Activated CD8-positive, alpha-beta memory T cell treated with anti-CD3 and anti-CD28 coated beads, Interleukin-2, amount 10 ng/mL, durations not matched to agents 7 days and 5 days (primary cell): ENCODE data around the gene FBXW7. TPM values are rescaled to one million over a fixed set of nuclear protein-coding genes. Genes with fewer than 3 reads are reported as not detected.

Experiments used
- ATAC-seq: fragments of 150-1000 bp; cut with Tn5 transposase; one replicate; pipeline ENCODE4 v1.10.0; 2021; ENCODE audit warnings: moderate library complexity
- CTCF ChIA-PET: fragments of 350-600 bp; sonication (Branson Sonifier 250); formaldehyde crosslinking; loops from one replicate; lab custom pipeline; 2021; ENCODE audit warnings: antibody characterized with exemption; lab: Charles Lee
- DNase-seq: peaks from one replicate; pipeline ENCODE4 v3.0.0-alpha.2; 2020
- H3K27ac Mint-ChIP-seq: one replicate; pipeline ENCODE4 v1.8.0; 2021; ENCODE audit warnings: mild to moderate bottlenecking, mixed read lengths
- H3K27me3 Mint-ChIP-seq: one replicate; pipeline ENCODE4 v1.8.0; 2021; ENCODE audit warnings: mixed read lengths
- H3K36me3 Mint-ChIP-seq: one replicate; pipeline ENCODE4 v1.8.0; 2021; ENCODE audit warnings: mild to moderate bottlenecking, mixed read lengths
- H3K4me1 Mint-ChIP-seq: one replicate; pipeline ENCODE4 v1.8.0; 2021; ENCODE audit warnings: mixed read lengths
- H3K4me3 Mint-ChIP-seq: one replicate; pipeline ENCODE4 v1.8.0; 2021; ENCODE audit warnings: mild to moderate bottlenecking, moderate library complexity, mixed read lengths
- H3K9me3 Mint-ChIP-seq: one replicate; pipeline ENCODE4 v1.8.0; 2022; ENCODE audit warnings: low read depth, mixed read lengths
- total RNA-seq, 2 experiments: library from RNA; stranded (reverse); gene quantifications; one replicate each; pipeline ENCODE4 v1.2.3, GENCODE V29; 2021

FBXW7 gene
- total RNA-seq, 2 experiments from 2014 or later: 49.3 to 62.9 TPM

DNA sequence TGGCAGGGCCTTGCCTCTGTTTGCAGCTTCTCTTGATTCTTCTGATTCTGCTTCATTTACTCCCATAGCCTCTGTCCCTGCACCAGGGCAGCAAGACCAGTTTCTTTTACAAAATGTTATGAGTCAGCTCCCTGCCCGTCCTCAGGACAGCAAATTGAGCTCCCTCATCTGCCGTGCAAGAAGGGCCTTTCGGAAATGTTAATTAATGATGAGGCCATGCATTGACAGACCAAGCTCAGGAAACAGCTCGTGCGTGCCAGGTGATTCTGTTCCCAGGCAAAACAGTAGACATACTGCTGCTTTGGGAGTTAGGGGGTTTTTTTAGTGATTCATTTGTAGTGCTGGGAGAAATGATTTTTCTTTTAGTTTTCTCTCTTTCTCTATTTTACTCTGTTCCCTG is 231.7 kb downstream of the FBXW7 start:
- peaks cover 3% of the 10 kb centered on the region for H3K27me3 Mint-ChIP-seq
- no peak for ATAC-seq
- no peaks in the 10 kb centered on the region for H3K36me3 Mint-ChIP-seq
- H3K9me3 Mint-ChIP-seq: no peaks in the 10 kb centered on the region
- H3K4me3 Mint-ChIP-seq: no peak overlapping the region
- H3K27ac Mint-ChIP-seq: no peak overlapping the region
- CTCF ChIA-PET: no interaction called here
- DNase-seq: no peak
- H3K4me1 Mint-ChIP-seq: no peaks in the 10 kb centered on the region

DNA sequence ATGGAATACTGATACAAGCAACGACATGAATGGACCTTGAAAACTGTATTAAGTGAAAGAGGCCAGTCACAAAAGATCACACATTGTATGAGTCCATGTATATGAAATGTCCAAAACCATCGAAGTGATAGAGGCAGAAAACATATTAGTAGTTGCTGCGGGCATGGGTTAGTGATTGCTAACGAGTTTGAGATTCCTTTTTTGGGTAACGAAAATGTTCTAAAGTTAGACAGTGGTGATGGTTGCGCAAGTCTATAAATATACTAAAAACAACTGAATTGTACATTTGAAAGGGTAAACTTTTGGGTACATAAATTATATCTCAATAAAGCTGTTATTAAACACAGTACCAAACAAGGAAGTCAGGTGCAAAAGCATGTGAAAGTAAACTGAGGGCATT is 234.5 kb downstream of the FBXW7 start:
- CTCF ChIA-PET: no interaction called here
- H3K27me3 Mint-ChIP-seq: no peaks in the 10 kb centered on the region
- no peak for ATAC-seq
- no peaks in the 10 kb centered on the region for H3K4me1 Mint-ChIP-seq
- no peak overlapping the region for H3K4me3 Mint-ChIP-seq
- no peaks in the 10 kb centered on the region for H3K9me3 Mint-ChIP-seq
- no peak overlapping the region for H3K27ac Mint-ChIP-seq
- DNase-seq: no peak
- no peaks in the 10 kb centered on the region for H3K36me3 Mint-ChIP-seq

DNA sequence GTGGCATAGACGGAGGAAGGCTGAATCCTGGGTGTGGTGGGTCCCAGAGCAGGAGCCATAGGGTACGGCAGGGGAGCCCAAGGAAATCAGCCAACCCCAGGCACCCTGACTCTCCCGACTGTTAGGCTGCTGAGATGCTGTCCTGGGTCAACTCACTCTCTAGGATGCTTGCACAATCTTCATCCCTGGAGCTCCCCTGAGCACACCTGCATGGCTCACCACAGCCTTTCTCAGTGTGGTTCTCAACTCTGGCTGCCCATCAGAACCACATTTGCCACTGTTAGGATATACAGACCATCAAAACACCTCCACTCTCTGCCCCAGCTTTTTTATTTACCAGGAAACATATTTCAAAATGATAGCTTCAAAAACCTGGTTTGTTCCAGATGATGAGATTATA is 236.3 kb downstream of the FBXW7 start:
- no peaks in the 10 kb centered on the region for H3K9me3 Mint-ChIP-seq
- DNase-seq (no peak), ATAC-seq (no peak)
- H3K27me3 Mint-ChIP-seq: peaks cover 2% of the 10 kb centered on the region
- CTCF ChIA-PET: no interaction called here
- no peak overlapping the region for H3K27ac Mint-ChIP-seq
- no peak overlapping the region for H3K4me3 Mint-ChIP-seq
- no peaks in the 10 kb centered on the region for H3K4me1 Mint-ChIP-seq
- H3K36me3 Mint-ChIP-seq: no peaks in the 10 kb centered on the region

DNA sequence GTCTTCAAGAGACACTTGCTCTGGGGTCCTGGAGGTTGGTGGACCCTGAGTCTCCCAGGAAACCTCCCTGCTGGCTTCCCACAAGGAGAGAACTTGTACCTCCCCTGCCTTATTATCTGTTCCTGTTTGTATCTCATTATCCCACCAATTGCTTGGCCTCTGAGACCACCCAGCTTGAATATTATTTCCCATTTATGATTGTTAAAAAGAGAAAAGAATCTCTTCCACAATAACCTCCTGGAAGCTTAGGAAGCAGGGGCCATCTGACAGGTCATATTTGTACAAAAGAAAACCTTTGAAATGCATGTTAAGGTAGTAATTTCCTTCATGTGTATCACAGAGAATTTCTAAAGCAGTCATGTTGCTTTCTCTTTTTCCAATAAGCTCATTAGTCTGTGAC is 239.5 kb downstream of the FBXW7 start:
- CTCF ChIA-PET: no interaction called here
- DNase-seq (no peak), ATAC-seq (no peak)
- no peak overlapping the region for H3K27ac Mint-ChIP-seq
- no peaks in the 10 kb centered on the region for H3K9me3 Mint-ChIP-seq
- H3K36me3 Mint-ChIP-seq: no peaks in the 10 kb centered on the region
- H3K4me3 Mint-ChIP-seq: no peak overlapping the region
- peaks cover 2% of the 10 kb centered on the region for H3K27me3 Mint-ChIP-seq
- no peaks in the 10 kb centered on the region for H3K4me1 Mint-ChIP-seq

DNA sequence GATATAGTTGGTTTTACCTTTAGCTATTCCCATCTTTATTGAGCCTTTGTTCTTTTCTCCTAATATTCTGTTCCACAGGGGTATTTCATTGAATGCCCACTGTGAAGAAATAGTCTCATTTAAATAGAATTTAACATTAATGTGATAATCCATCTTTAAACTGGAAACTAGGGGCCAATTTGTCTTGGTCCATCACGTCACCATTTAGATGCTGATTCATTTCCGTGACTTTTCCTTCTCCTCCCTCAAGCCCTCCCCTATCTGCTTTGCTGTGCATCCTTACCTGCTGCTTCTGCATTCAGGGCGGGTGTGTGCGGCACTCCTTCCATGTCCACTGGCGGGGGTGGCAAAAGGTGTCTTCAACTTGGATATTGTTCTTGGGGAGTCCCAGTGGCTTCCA is 241.1 kb downstream of the FBXW7 start:
- Mint-ChIP-seq H3K9me3 (no peaks in the 10 kb centered on the region), H3K27me3 (peaks cover 2% of the 10 kb centered on the region), H3K4me3 (no peak overlapping the region), H3K36me3 (no peaks in the 10 kb centered on the region), H3K27ac (no peak overlapping the region), H3K4me1 (no peaks in the 10 kb centered on the region)
- DNase-seq (no peak), ATAC-seq (no peak)
- CTCF ChIA-PET: no interaction called here

DNA sequence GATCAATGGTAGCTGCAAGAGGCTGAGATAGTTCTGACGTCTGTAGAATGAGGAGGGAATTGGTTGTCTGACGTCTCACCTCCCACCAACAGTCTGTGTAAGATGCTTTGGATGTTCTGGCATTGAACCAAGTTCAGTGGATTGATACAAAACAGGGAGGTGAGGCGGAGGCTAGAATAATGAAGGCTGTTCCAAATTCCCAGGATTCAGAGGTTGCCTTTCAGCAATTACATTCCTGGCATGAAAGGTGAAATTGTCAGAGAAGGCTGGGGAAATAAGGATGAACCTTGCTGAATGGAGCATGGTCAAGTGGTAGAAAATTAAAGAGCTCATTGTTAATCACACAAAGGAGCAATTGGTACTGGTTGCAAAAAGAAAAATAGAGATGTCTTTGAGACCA is 241.6 kb downstream of the FBXW7 start:
- Mint-ChIP-seq H3K27me3 (peaks cover 2% of the 10 kb centered on the region), H3K4me1 (no peaks in the 10 kb centered on the region), H3K36me3 (no peaks in the 10 kb centered on the region), H3K27ac (no peak overlapping the region), H3K9me3 (no peaks in the 10 kb centered on the region), H3K4me3 (no peak overlapping the region)
- ATAC-seq (no peak), DNase-seq (no peak)
- CTCF ChIA-PET: no interaction called here

DNA sequence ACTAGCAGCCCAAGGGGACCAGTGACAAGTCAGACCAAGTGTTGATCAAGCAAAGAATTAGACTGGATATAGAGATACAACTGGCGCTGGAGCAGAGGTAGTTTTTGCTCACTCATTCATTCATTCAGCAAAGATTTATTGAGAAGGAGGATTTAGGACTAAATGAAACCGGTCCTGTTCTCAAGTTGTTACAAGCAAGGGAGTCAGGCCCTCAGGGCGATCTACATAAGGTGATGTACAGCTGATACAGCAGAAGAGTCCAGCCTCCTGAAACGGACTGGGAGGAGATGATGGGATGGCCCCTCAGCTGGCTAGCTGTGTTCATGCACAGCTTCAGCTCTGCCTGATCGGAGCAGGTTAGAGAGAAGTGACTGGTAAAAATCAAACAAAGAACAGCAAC is 242.4 kb downstream of the FBXW7 start:
- H3K27me3 Mint-ChIP-seq: peaks cover 2% of the 10 kb centered on the region

DNA sequence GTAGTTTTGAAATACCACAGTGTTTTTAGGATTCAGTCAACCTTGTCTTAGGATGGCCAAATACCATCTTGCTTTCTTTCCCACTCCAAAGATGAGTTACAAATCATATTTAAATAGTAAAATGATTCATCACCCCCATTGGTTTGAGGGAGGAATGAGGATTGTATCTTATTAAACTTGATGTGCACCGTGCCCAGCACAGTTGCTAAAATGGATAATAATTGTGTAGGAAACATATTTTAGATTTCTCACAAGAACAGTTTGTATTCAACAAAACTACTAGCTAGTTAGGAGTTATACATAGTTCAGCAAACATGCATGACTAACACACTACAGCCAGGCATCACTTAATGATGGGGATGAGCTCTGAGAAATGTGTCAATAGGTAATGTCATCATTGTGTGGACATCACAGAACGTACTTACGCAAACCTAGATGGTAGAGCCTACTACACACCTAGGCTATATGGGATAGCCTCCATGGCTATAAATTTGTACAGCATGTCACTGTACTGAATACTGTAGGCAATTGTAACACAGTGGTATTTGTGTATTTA is 245.4 kb downstream of the FBXW7 start:
- ATAC-seq: no peak
- CTCF ChIA-PET: no interaction called here
- H3K27ac Mint-ChIP-seq: no peak overlapping the region
- no peak overlapping the region for H3K4me3 Mint-ChIP-seq
- H3K4me1 Mint-ChIP-seq: no peaks in the 10 kb centered on the region
- H3K27me3 Mint-ChIP-seq: peaks cover 2% of the 10 kb centered on the region
- H3K9me3 Mint-ChIP-seq: no peaks in the 10 kb centered on the region
- no peaks in the 10 kb centered on the region for H3K36me3 Mint-ChIP-seq
- no peak for DNase-seq

More for the DNA sequence above, 242.4 kb downstream of the FBXW7 start:
- Mint-ChIP-seq H3K4me3 (no peak overlapping the region), H3K36me3 (no peaks in the 10 kb centered on the region), H3K9me3 (no peaks in the 10 kb centered on the region), H3K4me1 (no peaks in the 10 kb centered on the region), H3K27ac (no peak overlapping the region)
- ATAC-seq: no peak
- CTCF ChIA-PET: no interaction called here
- DNase-seq: no peak

DNA sequence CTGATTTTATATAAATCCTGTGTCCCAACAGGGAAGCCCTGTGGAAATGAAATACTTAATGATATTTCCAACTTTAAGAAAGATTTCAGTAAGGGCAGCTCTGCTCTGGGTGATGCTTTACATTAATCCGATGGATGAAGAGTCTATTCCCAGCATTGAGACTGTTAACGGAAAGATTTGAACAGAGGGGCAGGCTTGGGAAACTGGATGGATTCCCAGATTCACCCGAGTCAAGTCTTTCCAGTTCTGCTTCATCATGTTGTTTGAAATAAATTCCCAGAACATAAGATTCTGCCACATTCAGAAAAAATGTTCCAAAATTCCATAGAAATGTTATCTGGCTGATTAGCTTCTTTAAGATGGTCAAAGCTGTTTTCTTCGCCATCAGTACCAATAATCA is 246.0 kb downstream of the FBXW7 start:
- no peaks in the 10 kb centered on the region for H3K9me3 Mint-ChIP-seq
- no peaks in the 10 kb centered on the region for H3K4me1 Mint-ChIP-seq
- CTCF ChIA-PET: no interaction called here
- peaks cover 1% of the 10 kb centered on the region for H3K27me3 Mint-ChIP-seq
- H3K4me3 Mint-ChIP-seq: no peak overlapping the region
- ATAC-seq (no peak), DNase-seq (no peak)
- no peak overlapping the region for H3K27ac Mint-ChIP-seq
- no peaks in the 10 kb centered on the region for H3K36me3 Mint-ChIP-seq

DNA sequence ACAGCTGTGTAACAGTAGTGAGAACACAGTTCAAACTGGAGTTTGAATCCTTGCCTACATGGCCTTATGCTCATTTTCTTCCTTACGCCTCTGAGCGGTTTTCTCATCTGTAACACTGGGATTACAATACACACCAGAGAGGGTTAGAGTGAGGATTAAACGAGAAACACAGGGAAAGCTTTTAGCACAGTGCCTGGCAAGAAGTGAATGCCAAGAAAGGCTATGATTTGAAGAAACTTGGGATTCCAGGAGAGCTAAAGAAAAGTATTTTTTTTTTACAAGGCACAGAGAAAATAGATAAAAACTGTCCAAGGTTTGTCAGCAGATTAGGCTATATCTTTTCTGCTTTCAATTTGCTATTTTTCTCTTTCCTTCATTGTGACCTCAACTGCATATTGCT is 246.4 kb downstream of the FBXW7 start:
- no peaks in the 10 kb centered on the region for H3K9me3 Mint-ChIP-seq
- CTCF ChIA-PET: no interaction called here
- H3K27me3 Mint-ChIP-seq: no peaks in the 10 kb centered on the region

DNA sequence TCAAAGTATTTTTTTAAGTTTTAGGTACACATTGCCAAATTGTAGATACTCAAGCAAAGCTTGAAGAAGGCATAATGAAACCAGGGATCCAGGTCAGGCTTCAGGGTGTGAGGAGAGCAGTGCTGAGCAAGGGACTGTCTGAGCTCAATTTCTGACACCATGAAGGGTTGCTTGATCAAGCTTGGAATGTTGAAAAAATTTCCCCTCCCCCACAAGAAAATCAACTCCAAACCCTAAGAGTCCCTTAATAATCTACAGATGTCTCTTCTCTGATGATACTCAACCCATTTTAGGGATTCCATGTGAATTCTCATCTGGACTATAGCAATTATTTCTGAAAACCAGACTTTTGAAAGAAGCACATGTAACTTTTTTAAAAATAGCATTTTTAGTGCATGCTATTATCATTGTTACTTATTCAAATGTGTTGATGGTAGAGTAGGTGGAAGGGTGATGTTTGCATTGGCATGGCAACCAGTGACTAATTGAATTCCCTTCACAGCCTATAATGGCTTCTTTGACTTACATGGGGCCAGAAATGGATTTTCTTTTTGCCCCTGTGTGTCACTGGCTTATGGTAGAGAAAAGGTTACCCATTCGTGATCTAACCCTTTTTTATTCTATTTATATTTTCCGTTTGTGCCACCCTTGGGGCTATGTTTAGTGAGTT is 252.0 kb downstream of the FBXW7 start:
- no peak overlapping the region for H3K27ac Mint-ChIP-seq
- no peaks in the 10 kb centered on the region for H3K36me3 Mint-ChIP-seq
- ATAC-seq: no peak
- DNase-seq: no peak
- H3K9me3 Mint-ChIP-seq: no peaks in the 10 kb centered on the region
- CTCF ChIA-PET: no interaction called here
- no peaks in the 10 kb centered on the region for H3K27me3 Mint-ChIP-seq
- H3K4me1 Mint-ChIP-seq: peaks cover 2% of the 10 kb centered on the region
- H3K4me3 Mint-ChIP-seq: no peak overlapping the region

More for the DNA sequence above, 246.4 kb downstream of the FBXW7 start:
- Mint-ChIP-seq H3K27ac (no peak overlapping the region), H3K4me3 (no peak overlapping the region), H3K4me1 (no peaks in the 10 kb centered on the region), H3K36me3 (no peaks in the 10 kb centered on the region)
- no peak for DNase-seq
- ATAC-seq: no peak

DNA sequence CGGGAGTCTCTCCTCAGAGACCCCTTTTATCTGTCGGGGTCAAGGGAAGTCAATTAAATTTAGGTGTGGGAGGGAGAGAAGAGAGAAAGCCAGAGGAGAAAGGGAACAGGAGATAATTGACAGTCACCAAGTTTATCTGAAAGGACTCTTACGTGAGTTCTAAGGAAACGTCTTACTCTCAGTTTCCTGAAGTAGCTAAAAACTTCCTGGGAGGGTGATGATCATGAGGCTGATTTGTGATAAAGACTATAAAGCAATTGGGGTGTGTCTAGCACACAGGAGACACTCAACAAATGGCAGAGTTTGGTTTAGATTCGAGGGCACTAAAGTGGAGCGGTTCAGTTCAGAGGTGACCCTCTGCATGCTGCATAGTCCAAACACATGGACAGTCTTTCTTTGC is 254.1 kb downstream of the FBXW7 start:
- H3K4me1 Mint-ChIP-seq: peaks cover 2% of the 10 kb centered on the region
- H3K4me3 Mint-ChIP-seq: no peak overlapping the region
- CTCF ChIA-PET: no interaction called here
- H3K27me3 Mint-ChIP-seq: no peaks in the 10 kb centered on the region
- DNase-seq (no peak), ATAC-seq (no peak)
- H3K9me3 Mint-ChIP-seq: no peaks in the 10 kb centered on the region
- no peak overlapping the region for H3K27ac Mint-ChIP-seq
- H3K36me3 Mint-ChIP-seq: no peaks in the 10 kb centered on the region

DNA sequence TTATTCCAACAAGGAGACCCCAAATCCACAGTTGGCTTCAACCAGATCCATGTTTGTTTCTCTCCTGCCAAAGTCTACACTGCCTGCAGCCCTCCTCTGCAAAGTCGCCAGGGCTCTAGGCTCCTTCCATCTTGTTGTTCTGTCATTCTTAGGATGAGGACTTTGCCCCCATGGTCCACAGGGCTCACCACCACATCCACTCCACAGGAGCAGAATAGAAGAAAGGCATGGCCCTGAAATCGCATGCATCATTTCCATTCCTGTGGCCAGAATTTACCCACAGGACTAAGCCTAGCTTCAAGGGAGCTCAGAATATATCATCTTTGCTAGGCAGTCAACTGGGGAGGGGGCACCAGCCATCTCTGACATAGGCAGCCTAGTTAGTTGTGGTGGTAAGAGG is 254.7 kb downstream of the FBXW7 start:
- no peak overlapping the region for H3K27ac Mint-ChIP-seq
- H3K27me3 Mint-ChIP-seq: no peaks in the 10 kb centered on the region
- CTCF ChIA-PET: no interaction called here
- no peaks in the 10 kb centered on the region for H3K9me3 Mint-ChIP-seq
- no peak overlapping the region for H3K4me3 Mint-ChIP-seq
- H3K36me3 Mint-ChIP-seq: no peaks in the 10 kb centered on the region
- no peak for DNase-seq
- H3K4me1 Mint-ChIP-seq: peaks cover 2% of the 10 kb centered on the region
- ATAC-seq: no peak

DNA sequence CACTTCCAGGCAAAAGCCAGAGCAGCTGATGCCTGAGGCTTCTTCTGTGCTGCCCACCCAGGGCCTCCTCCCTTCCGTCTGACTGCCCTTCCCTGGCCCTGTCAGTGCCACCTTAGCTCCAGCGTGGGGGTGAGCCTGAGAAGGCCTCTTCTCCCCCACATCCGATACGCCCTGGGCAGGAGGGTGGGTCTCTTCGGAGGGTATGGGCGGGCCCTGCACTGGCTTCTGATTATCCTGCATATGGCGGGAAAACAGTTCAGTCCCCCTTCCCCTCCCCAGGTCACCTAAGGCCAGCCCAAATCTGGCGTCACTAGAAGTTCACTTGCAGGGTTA is 256.7 kb downstream of the FBXW7 start:
- no peaks in the 10 kb centered on the region for H3K36me3 Mint-ChIP-seq
- no peak overlapping the region for H3K27ac Mint-ChIP-seq
- DNase-seq (no peak), ATAC-seq (no peak)
- no peaks in the 10 kb centered on the region for H3K9me3 Mint-ChIP-seq
- CTCF ChIA-PET: no interaction called here
- no peak overlapping the region for H3K4me3 Mint-ChIP-seq
- peaks cover 2% of the 10 kb centered on the region for H3K4me1 Mint-ChIP-seq
- no peaks in the 10 kb centered on the region for H3K27me3 Mint-ChIP-seq
